GM12878 (cell line): ENCODE measurements around the gene GDAP1L1. TPM values are rescaled to one million over a fixed set of nuclear protein-coding genes. Genes with fewer than 3 reads are reported as not detected.

Experiments used
- ATAC-seq: fragments of 200-7000 bp; cut with Tn5 transposase; 3 replicates; pipeline ENCODE4 v1.9.1; 2020; ENCODE audit warnings: mild to moderate bottlenecking, moderate library complexity
- BruUV-seq: library from RNA; stranded (reverse); fragments of 400-500 nt; replicated peaks from 2 replicates; lab custom pipeline; 2021; lab: Mats Ljungman, UMichigan
- CTCF ChIA-PET: fragments of 300-600 bp; sonication (Branson Sonifier 250); formaldehyde crosslinking; extraction: SDS; loops from one replicate; lab custom pipeline; 2021; ENCODE audit warnings: inconsistent platforms; lab: Yijun Ruan, JAX
- POLR2A ChIA-PET: fragments of 350-600 bp; formaldehyde crosslinking; extraction: SDS; loops from one replicate; lab custom pipeline; 2021; ENCODE audit warnings: inconsistent platforms; lab: Charles Lee
- RAD21 ChIA-PET: fragments of 300-600 bp; sonication (Branson Sonifier 250); formaldehyde crosslinking; loops from one replicate; lab custom pipeline; 2023; ENCODE audit warnings: antibody characterized with exemption; ENCODE audit not compliant: unreplicated experiment; lab: Charles Lee
- SMC1A ChIA-PET: fragments of 300-600 bp; sonication (Branson Sonifier 250); formaldehyde crosslinking; loops from one replicate; lab custom pipeline; 2023; ENCODE audit not compliant: unreplicated experiment, uncharacterized antibody; lab: Charles Lee
- DNase-seq: peaks from one replicate; pipeline ENCODE4 v3.0.0-alpha.2; 2011; ENCODE audit warnings: low read depth, low spot score
- FAIRE-seq: peaks from 3 replicates; lab custom pipeline; 2011; peaks lifted over from hg19 to GRCh38; lab: Jason Lieb, UNC
- H2AFZ ChIP-seq: 2 replicates; pipeline ENCODE4 v1.6.0; 2011; ENCODE audit warnings: low read depth, low read length, control low read depth; ENCODE audit not compliant: control insufficient read depth
- H3K27ac ChIP-seq: 2 replicates; pipeline ENCODE4 v1.5.1; 2011; ENCODE audit warnings: control low read depth; ENCODE audit not compliant: control insufficient read depth, insufficient read depth
- H3K27me3 ChIP-seq, 2 experiments: replicated peaks in 1 of 2; 2 replicates each; pipeline versions ENCODE4 v1.6.0 to v1.6.1; 2011; ENCODE audit warnings: low read length in 1 of 2; ENCODE audit not compliant: control insufficient read depth in 2 of 2, insufficient read depth in 2 of 2
- H3K36me3 ChIP-seq, 2 experiments: 2 replicates each; pipeline ENCODE4 v1.5.1; 2011; ENCODE audit warnings: low read length in 1 of 2; ENCODE audit not compliant: control insufficient read depth in 2 of 2, insufficient read depth in 2 of 2
- H3K4me1 ChIP-seq: 2 replicates; pipeline ENCODE4 v1.6.1; 2011; ENCODE audit warnings: mild to moderate bottlenecking, low read length, moderate library complexity, mixed read lengths; ENCODE audit not compliant: control insufficient read depth, insufficient read depth
- H3K4me2 ChIP-seq: 2 replicates; pipeline ENCODE4 v1.6.0; 2011; ENCODE audit warnings: control low read depth; ENCODE audit not compliant: control insufficient read depth, insufficient read depth
- H3K4me3 ChIP-seq: fragments of 200-600 bp; sonication (generic); 2 replicates; pipeline ENCODE4 v1.5.1; 2016
- H3K79me2 ChIP-seq: 2 replicates; pipeline ENCODE4 v1.6.0; 2011; ENCODE audit warnings: low read length; ENCODE audit not compliant: control insufficient read depth, insufficient read depth
- H3K9ac ChIP-seq: 2 replicates; pipeline ENCODE4 v1.8.0; 2011; ENCODE audit warnings: low read length, control low read depth, mixed read lengths; ENCODE audit not compliant: control insufficient read depth, insufficient read depth
- H3K9me3 ChIP-seq: replicated peaks from 3 replicates; pipeline ENCODE4 v1.5.1; 2011; ENCODE audit warnings: mild to moderate bottlenecking, low read length; ENCODE audit not compliant: control insufficient read depth, insufficient read depth
- H4K20me1 ChIP-seq: 2 replicates; pipeline ENCODE4 v1.6.0; 2011; ENCODE audit not compliant: control insufficient read depth, insufficient read depth
- CHD1 ChIP-seq: IDR thresholded peaks from 2 replicates; pipeline ENCODE4 v1.6.1; 2012; ENCODE audit warnings: low read depth, low read length, improper control_type of control experiment
- CHD4 ChIP-seq: fragments of 200-600 bp; sonication (generic); IDR thresholded peaks from 2 replicates; pipeline ENCODE4 v1.6.1; 2016; ENCODE audit warnings: mild to moderate bottlenecking
- FOS ChIP-seq: IDR thresholded peaks from 3 replicates; pipeline ENCODE4 v1.6.1; 2011; ENCODE audit warnings: borderline replicate concordance; ENCODE audit not compliant: insufficient read length; ENCODE audit errors: extremely low read depth
- GABPA ChIP-seq: IDR thresholded peaks from 2 replicates; pipeline ENCODE4 v1.6.1; 2014; ENCODE audit warnings: antibody characterized with exemption, low read depth, mild to moderate bottlenecking, inconsistent platforms
- HDAC6 ChIP-seq: fragments of 200-600 bp; sonication (generic); IDR thresholded peaks from one replicate; pipeline ENCODE4 v1.8.0; 2017; ENCODE audit warnings: antibody characterized with exemption; ENCODE audit not compliant: unreplicated experiment
- HDGF ChIP-seq: fragments of 450-650 bp; IDR thresholded peaks from 2 replicates; pipeline ENCODE4 v1.6.1; 2016; ENCODE audit warnings: antibody characterized with exemption
- IRF4 ChIP-seq: IDR thresholded peaks from 2 replicates; pipeline ENCODE4 v1.6.1; 2011; ENCODE audit warnings: low read depth, low read length
- JUND ChIP-seq: IDR thresholded peaks from 2 replicates; pipeline ENCODE4 v1.6.1; 2012; ENCODE audit warnings: low read depth, mild to moderate bottlenecking, low read length, improper control_type of control experiment, moderate library complexity
- NFYA ChIP-seq: IDR thresholded peaks from 2 replicates; pipeline ENCODE4 v1.6.1; 2011; ENCODE audit warnings: low read depth, mild to moderate bottlenecking, low read length, improper control_type of control experiment, borderline replicate concordance
- RCOR1 ChIP-seq: conservative IDR thresholded peaks from 2 replicates; pipeline ENCODE4 v1.6.1; 2012; ENCODE audit warnings: low read depth, low read length, improper control_type of control experiment
- SIX5 ChIP-seq: IDR thresholded peaks from 2 replicates; pipeline ENCODE4 v1.6.1; 2011; ENCODE audit warnings: mild to moderate bottlenecking, low read depth, low read length, moderate library complexity; ENCODE audit not compliant: severe bottlenecking
- SP1 ChIP-seq: IDR thresholded peaks from one replicate; pipeline ENCODE4 v1.6.1; 2011; ENCODE audit warnings: low read depth, low read length
- SREBF1 ChIP-seq: IDR thresholded peaks from 2 replicates; pipeline ENCODE4 v1.6.1; 2012; ENCODE audit warnings: mild to moderate bottlenecking, low read length
- SREBF2 ChIP-seq: IDR thresholded peaks from 2 replicates; pipeline ENCODE4 v1.6.1; 2012; ENCODE audit warnings: mild to moderate bottlenecking, low read length
- STAT1 ChIP-seq: fragments of 450-650 bp; conservative IDR thresholded peaks from 2 replicates; pipeline ENCODE4 v1.6.1; 2014; ENCODE audit warnings: antibody characterized with exemption, mild to moderate bottlenecking
- SUZ12 ChIP-seq: fragments of 200-600 bp; sonication (generic); IDR thresholded peaks from one replicate; pipeline ENCODE4 v1.6.1; 2018; ENCODE audit warnings: antibody characterized with exemption, mild to moderate bottlenecking; ENCODE audit not compliant: unreplicated experiment
- USF2 ChIP-seq: IDR thresholded peaks from 2 replicates; pipeline ENCODE4 v1.6.1; 2011; ENCODE audit warnings: low read depth, low read length, improper control_type of control experiment, borderline replicate concordance
- YBX1 ChIP-seq: fragments of 450-650 bp; IDR thresholded peaks from 2 replicates; pipeline ENCODE4 v1.6.1; 2016; ENCODE audit warnings: antibody characterized with exemption
- WGBS: methylation state at CpG from one replicate; pipeline ENCODE4 v1.1.6; 2016; ENCODE audit warnings: low lambda C conversion rate; ENCODE audit not compliant: insufficient replicate concordance, insufficient coverage; ENCODE audit errors: missing lambda C conversion rate; 5-methylcytosine and 5-hydroxymethylcytosine counted together
- in situ Hi-C: fragments of 300-500 bp; cut with MboI; formaldehyde crosslinking; loops from 9 replicates; pipeline ENCODE4 v1.14.3; 2018; ENCODE audit warnings: mixed read lengths
- intact Hi-C: fragments of 100-400 bp; cut with micrococcal nuclease; formaldehyde crosslinking; loops from one replicate; pipeline ENCODE4 v1.14.2; 2022; ENCODE audit not compliant: unreplicated experiment
- polyA plus RNA-seq, 11 experiments: library from polyadenylated mRNA; depleted of rRNA in 4 of 11; unstranded in 6 of 11; stranded (reverse) in 5 of 11; fragments of >200 nt; fragmentation: Nextera tagmentation in 4 of 11; fragmentation: Illumina TruSeq in 1 of 11; extraction: Ambion mirVana in 4 of 11; extraction: Trizol in 1 of 11; gene quantifications; 1 replicate in 1 of 11; 2 replicates in 10 of 11; pipeline versions ENCODE4 v1.2.1 to v1.2.3, GENCODE V29; 2011 to 2016; ENCODE audit warnings: inconsistent platforms in 2 of 11, missing spikeins in 2 of 11, low read depth in 1 of 11
- total RNA-seq, 4 experiments: library from RNA; depleted of rRNA in 3 of 4; stranded (reverse); fragments of >200 nt in 3 of 4; fragmentation: Illumina TruSeq in 1 of 4; extraction: Trizol in 1 of 4; gene quantifications; 2 replicates each; pipeline versions ENCODE4 v1.2.1 to v1.2.3, GENCODE V29; 2013 to 2021
- TF ChIP-seq, protein P1 (sequence below): fragments of 450-650 bp; formaldehyde crosslinking; IDR thresholded peaks from 2 replicates; pipeline ENCODE4 v1.4.0; 2020; ENCODE audit warnings: mild to moderate bottlenecking, moderate library complexity
- TF ChIP-seq, protein P2 (sequence below): fragments of 450-650 bp; IDR thresholded peaks from 2 replicates; pipeline ENCODE4 v1.6.1; 2018; ENCODE audit warnings: mild to moderate bottlenecking, low read depth, moderate library complexity; ENCODE audit not compliant: partially characterized antibody

Gene GDAP1L1
- total and polyA plus RNA-seq, 10 of the 15 experiments (the other 5 are each of a cell fraction or from before 2014, with no cell fraction given) = 0.08 to 0.38 TPM; not detected in 8

DNA sequence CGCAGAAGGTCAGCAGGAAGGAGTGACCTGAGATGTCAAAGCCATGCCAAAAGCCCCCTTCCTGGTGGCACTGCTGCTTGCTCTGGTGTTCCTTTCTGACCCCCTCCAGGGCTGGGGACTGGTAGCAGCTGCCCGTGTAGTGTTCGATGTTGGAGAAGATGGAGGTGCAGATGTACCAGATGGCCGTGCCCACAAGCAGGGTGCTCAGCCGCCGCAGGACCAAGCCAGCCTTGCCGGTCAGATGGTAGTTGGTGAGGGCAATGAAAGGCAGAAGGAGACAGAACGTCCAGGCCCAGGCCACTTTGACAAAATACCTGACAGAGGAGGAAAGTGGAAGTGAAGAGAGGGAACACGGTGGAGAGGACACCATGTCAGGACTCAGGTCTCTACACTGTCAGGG is 59.8 kb downstream of the GDAP1L1 start:
- POLR2A ChIA-PET = no interaction called here
- no TSS peak for BruUV-seq
- no peak for ATAC-seq

More for the DNA sequence above, 59.8 kb downstream of the GDAP1L1 start:
- H3K4me3 ChIP-seq = no peak overlapping the region
- no peak for TF ChIP-seq USF2
- no peak for TF ChIP-seq HDAC6
- TF ChIP-seq, protein P1, sequence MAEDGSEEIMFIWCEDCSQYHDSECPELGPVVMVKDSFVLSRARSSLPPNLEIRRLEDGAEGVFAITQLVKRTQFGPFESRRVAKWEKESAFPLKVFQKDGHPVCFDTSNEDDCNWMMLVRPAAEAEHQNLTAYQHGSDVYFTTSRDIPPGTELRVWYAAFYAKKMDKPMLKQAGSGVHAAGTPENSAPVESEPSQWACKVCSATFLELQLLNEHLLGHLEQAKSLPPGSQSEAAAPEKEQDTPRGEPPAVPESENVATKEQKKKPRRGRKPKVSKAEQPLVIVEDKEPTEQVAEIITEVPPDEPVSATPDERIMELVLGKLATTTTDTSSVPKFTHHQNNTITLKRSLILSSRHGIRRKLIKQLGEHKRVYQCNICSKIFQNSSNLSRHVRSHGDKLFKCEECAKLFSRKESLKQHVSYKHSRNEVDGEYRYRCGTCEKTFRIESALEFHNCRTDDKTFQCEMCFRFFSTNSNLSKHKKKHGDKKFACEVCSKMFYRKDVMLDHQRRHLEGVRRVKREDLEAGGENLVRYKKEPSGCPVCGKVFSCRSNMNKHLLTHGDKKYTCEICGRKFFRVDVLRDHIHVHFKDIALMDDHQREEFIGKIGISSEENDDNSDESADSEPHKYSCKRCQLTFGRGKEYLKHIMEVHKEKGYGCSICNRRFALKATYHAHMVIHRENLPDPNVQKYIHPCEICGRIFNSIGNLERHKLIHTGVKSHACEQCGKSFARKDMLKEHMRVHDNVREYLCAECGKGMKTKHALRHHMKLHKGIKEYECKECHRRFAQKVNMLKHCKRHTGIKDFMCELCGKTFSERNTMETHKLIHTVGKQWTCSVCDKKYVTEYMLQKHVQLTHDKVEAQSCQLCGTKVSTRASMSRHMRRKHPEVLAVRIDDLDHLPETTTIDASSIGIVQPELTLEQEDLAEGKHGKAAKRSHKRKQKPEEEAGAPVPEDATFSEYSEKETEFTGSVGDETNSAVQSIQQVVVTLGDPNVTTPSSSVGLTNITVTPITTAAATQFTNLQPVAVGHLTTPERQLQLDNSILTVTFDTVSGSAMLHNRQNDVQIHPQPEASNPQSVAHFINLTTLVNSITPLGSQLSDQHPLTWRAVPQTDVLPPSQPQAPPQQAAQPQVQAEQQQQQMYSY (CRISPR knock-in tag) = no peak
- TF ChIP-seq SREBF1 = no peak
- no peak for TF ChIP-seq GABPA
- no peak for TF ChIP-seq SUZ12
- TF ChIP-seq RCOR1 = no peak
- TF ChIP-seq, protein P2, sequence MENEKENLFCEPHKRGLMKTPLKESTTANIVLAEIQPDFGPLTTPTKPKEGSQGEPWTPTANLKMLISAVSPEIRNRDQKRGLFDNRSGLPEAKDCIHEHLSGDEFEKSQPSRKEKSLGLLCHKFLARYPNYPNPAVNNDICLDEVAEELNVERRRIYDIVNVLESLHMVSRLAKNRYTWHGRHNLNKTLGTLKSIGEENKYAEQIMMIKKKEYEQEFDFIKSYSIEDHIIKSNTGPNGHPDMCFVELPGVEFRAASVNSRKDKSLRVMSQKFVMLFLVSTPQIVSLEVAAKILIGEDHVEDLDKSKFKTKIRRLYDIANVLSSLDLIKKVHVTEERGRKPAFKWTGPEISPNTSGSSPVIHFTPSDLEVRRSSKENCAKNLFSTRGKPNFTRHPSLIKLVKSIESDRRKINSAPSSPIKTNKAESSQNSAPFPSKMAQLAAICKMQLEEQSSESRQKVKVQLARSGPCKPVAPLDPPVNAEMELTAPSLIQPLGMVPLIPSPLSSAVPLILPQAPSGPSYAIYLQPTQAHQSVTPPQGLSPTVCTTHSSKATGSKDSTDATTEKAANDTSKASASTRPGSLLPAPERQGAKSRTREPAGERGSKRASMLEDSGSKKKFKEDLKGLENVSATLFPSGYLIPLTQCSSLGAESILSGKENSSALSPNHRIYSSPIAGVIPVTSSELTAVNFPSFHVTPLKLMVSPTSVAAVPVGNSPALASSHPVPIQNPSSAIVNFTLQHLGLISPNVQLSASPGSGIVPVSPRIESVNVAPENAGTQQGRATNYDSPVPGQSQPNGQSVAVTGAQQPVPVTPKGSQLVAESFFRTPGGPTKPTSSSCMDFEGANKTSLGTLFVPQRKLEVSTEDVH = no peak
- TF ChIP-seq IRF4 = no peak
- TF ChIP-seq HDGF = no peak
- TF ChIP-seq YBX1 = no peak
- TF ChIP-seq STAT1 = no peak
- TF ChIP-seq JUND = no peak
- TF ChIP-seq SP1 = no peak
- TF ChIP-seq SREBF2 = no peak
- no peak for TF ChIP-seq CHD4
- TF ChIP-seq SIX5 = no peak
- TF ChIP-seq FOS = no peak
- TF ChIP-seq NFYA = no peak
- no peak for TF ChIP-seq CHD1
- no peak overlapping the region for H3K4me2 ChIP-seq
- DNase-seq = no peak
- peaks cover 6% of the 10 kb centered on the region; the same call in 1 of the 2 replicates for H3K79me2 ChIP-seq
- ChIA-PET RAD21 (no interaction called here), CTCF (no interaction called here), SMC1A (no interaction called here)
- no peak for FAIRE-seq
- in situ Hi-C loops (no loop called here), intact Hi-C loops (no loop called here)
- no peak overlapping the region for H2AFZ ChIP-seq
- H3K9ac ChIP-seq = no peak overlapping the region
- H3K27me3 ChIP-seq = no peaks in the 10 kb centered on the region
- H3K4me1 ChIP-seq = no peaks in the 10 kb centered on the region
- no peak overlapping the region for H3K27ac ChIP-seq
- no peaks in the 10 kb centered on the region for H3K9me3 ChIP-seq
- no peaks in the 10 kb centered on the region for H4K20me1 ChIP-seq
- WGBS = 85% methylated on average over 9 of the region's 9 CpGs
- H3K36me3 ChIP-seq = 0 out of 4 replicates have a peak, but pooled peaks cover 0 to 2% of the 10 kb centered on the region in 2 experiments
